Measurements from ENCODE around the gene KRT32.

GRCh38 chr17:41512546-41513167, 45.5 kb upstream of the KRT32 start:
- TF ChIP-seq CTCF (IDR thresholded peaks at IDR 0.05; ENCODE audit: low read depth, low read length, poor library complexity, severe bottlenecking) (no peak), EZH2phosphoT487 (IDR thresholded peaks at IDR 0.05; ENCODE audit: borderline replicate concordance, low read length) (no peak)
